Esophagus muscularis mucosa (tissue), 3 donors: Measurements from ENCODE around the gene PDE6D.

Source experiments
- POLR2A ChIP-seq: fragments of 450-650 bp; IDR thresholded peaks from one replicate; pipeline ENCODE4 v1.6.1; 2017; ENCODE audit warnings: antibody characterized with exemption, moderate library complexity, mild to moderate bottlenecking, low read depth
- TF ChIP-seq, protein P1 (sequence below), 3 experiments: fragments of 200-600 bp in 2 of 3; fragments of 450-650 bp in 1 of 3; sonication (generic) in 2 of 3; IDR thresholded peaks; one replicate each; pipeline ENCODE4 v1.5.1; 2017 to 2019; ENCODE audit warnings: antibody characterized with exemption in 3 of 3, mild to moderate bottlenecking in 2 of 3, moderate library complexity in 1 of 3

GRCh38 chr2:231726276-231726675 lies 54.8 kb downstream of the PDE6D start:
- TF ChIP-seq POLR2A: no peak
- TF ChIP-seq, protein P1, sequence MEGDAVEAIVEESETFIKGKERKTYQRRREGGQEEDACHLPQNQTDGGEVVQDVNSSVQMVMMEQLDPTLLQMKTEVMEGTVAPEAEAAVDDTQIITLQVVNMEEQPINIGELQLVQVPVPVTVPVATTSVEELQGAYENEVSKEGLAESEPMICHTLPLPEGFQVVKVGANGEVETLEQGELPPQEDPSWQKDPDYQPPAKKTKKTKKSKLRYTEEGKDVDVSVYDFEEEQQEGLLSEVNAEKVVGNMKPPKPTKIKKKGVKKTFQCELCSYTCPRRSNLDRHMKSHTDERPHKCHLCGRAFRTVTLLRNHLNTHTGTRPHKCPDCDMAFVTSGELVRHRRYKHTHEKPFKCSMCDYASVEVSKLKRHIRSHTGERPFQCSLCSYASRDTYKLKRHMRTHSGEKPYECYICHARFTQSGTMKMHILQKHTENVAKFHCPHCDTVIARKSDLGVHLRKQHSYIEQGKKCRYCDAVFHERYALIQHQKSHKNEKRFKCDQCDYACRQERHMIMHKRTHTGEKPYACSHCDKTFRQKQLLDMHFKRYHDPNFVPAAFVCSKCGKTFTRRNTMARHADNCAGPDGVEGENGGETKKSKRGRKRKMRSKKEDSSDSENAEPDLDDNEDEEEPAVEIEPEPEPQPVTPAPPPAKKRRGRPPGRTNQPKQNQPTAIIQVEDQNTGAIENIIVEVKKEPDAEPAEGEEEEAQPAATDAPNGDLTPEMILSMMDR (IDR thresholded peaks at IDR 0.05): no peak
